ENCODE results near the gene TNMD. TPM values are rescaled to one million over a fixed set of nuclear protein-coding genes. Genes with fewer than 3 reads are reported as not detected.

The TNMD gene
- total RNA-seq, 1 donor from 2014 or later, result not detected

GRCh38 chrX:100593581-100593980 is 8.8 kb downstream of the TNMD start:
- Histone ChIP-seq H3K4me1 (no peaks in the 10 kb centered on the region), H3K36me3 (no peaks in the 10 kb centered on the region), H3K4me3 (no peak overlapping the region), H3K27ac (no peak overlapping the region), H3K27me3 (ENCODE audit: low read depth) (no peaks in the 10 kb centered on the region), H3K9me3 (no peaks in the 10 kb centered on the region)
- DNase-seq (no peak), ATAC-seq (no peak)
- intact Hi-C loops (cut with DNase I), result no loop called here
- TF ChIP-seq CTCF (IDR thresholded peaks at IDR 0.05), result no peak

- no peak for DNase-seq
- intact Hi-C loops (cut with DNase I), result no loop called here
- no peak for ATAC-seq
- Histone ChIP-seq H3K27me3 (ENCODE audit: low read depth) (no peaks in the 10 kb centered on the region), H3K9me3 (no peaks in the 10 kb centered on the region), H3K4me3 (no peak overlapping the region), H3K4me1 (no peaks in the 10 kb centered on the region), H3K27ac (no peak overlapping the region), H3K36me3 (no peaks in the 10 kb centered on the region)
- TF ChIP-seq CTCF (IDR thresholded peaks at IDR 0.05), result no peak
Measured at GRCh38 chrX:100596601-100597000, 11.9 kb downstream of the TNMD start.

GRCh38 chrX:100599456-100599855 is 14.7 kb downstream of the TNMD start:
- intact Hi-C loops (cut with DNase I), result no loop called here
- Histone ChIP-seq H3K27me3 (ENCODE audit: low read depth) (no peaks in the 10 kb centered on the region), H3K27ac (no peak overlapping the region), H3K4me3 (no peak overlapping the region), H3K36me3 (no peaks in the 10 kb centered on the region), H3K9me3 (no peaks in the 10 kb centered on the region), H3K4me1 (no peaks in the 10 kb centered on the region)
- no peak for DNase-seq
- no peak for TF ChIP-seq CTCF (IDR thresholded peaks at IDR 0.05)
- ATAC-seq, result no peak

- no peak overlapping the region for H3K27ac ChIP-seq
- DNase-seq, result no peak
- no peaks in the 10 kb centered on the region for H3K27me3 ChIP-seq (ENCODE audit: low read depth)
- no peaks in the 10 kb centered on the region for H3K9me3 ChIP-seq
- intact Hi-C loops (cut with DNase I), result no loop called here
- no peak for TF ChIP-seq CTCF (IDR thresholded peaks at IDR 0.05)
- H3K4me3 ChIP-seq, result no peak overlapping the region
- H3K4me1 ChIP-seq, result no peaks in the 10 kb centered on the region
- ATAC-seq, result no peak
- no peaks in the 10 kb centered on the region for H3K36me3 ChIP-seq
Measured at GRCh38 chrX:100600340-100600739, 15.6 kb downstream of the TNMD start.

- Histone ChIP-seq H3K27me3 (ENCODE audit: low read depth) (no peaks in the 10 kb centered on the region), H3K36me3 (no peaks in the 10 kb centered on the region), H3K4me3 (no peak overlapping the region), H3K4me1 (no peaks in the 10 kb centered on the region), H3K27ac (no peak overlapping the region), H3K9me3 (no peaks in the 10 kb centered on the region)
- DNase-seq (no peak), ATAC-seq (no peak)
- no peak for TF ChIP-seq CTCF (IDR thresholded peaks at IDR 0.05)
- intact Hi-C loops (cut with DNase I), result no loop called here
Measured at GRCh38 chrX:100600758-100601157, 16.0 kb downstream of the TNMD start.

- TF ChIP-seq CTCF (IDR thresholded peaks at IDR 0.05), result no peak
- intact Hi-C loops (cut with DNase I), result no loop called here
Measured at GRCh38 chrX:100606753-100607152, 22.0 kb downstream of the TNMD start.

More at GRCh38 chrX:100606753-100607152, 22.0 kb downstream of the TNMD start:
- ATAC-seq (no peak), DNase-seq (no peak)
- no peak overlapping the region for H3K4me3 ChIP-seq
- H3K27ac ChIP-seq, result no peak overlapping the region
- H3K36me3 ChIP-seq, result no peaks in the 10 kb centered on the region
- no peaks in the 10 kb centered on the region for H3K9me3 ChIP-seq
- no peaks in the 10 kb centered on the region for H3K4me1 ChIP-seq
- H3K27me3 ChIP-seq (ENCODE audit: low read depth), result no peaks in the 10 kb centered on the region

All from lower lobe of right lung (tissue), 2 donors.